Progenitor cell of endocrine pancreas (in vitro differentiated cells): ENCODE data around the gene SLC24A4. TPM values are rescaled to one million over a fixed set of nuclear protein-coding genes. Genes with fewer than 3 reads are reported as not detected.

ENCODE experiments used
- DNase-seq: peaks from one replicate; pipeline ENCODE4 v3.0.0; 2021; ENCODE audit warnings: low spot score; ENCODE audit not compliant: unreplicated experiment
- H3K27ac Mint-ChIP-seq: 2 replicates; pipeline ENCODE4 v1.8.0; 2021; ENCODE audit warnings: mild to moderate bottlenecking, moderate library complexity, mixed read lengths
- H3K27me3 Mint-ChIP-seq: 2 replicates; pipeline ENCODE4 v1.8.0; 2021; ENCODE audit warnings: mixed read lengths
- H3K36me3 Mint-ChIP-seq: 2 replicates; pipeline ENCODE4 v1.8.0; 2022; ENCODE audit warnings: mixed read lengths; ENCODE audit not compliant: insufficient read depth
- H3K4me1 Mint-ChIP-seq: 2 replicates; pipeline ENCODE4 v1.8.0; 2021; ENCODE audit warnings: low read depth, mixed read lengths
- H3K4me3 Mint-ChIP-seq: 2 replicates; pipeline ENCODE4 v1.8.0; 2021; ENCODE audit warnings: low read depth, mild to moderate bottlenecking, moderate library complexity, mixed read lengths
- H3K9me3 Mint-ChIP-seq: 2 replicates; pipeline ENCODE4 v1.8.0; 2021; ENCODE audit warnings: low read depth, mixed read lengths
- total RNA-seq: library from RNA; stranded (reverse); gene quantifications from 2 replicates; pipeline ENCODE4 v1.2.1, GENCODE V29; 2021
- TF ChIP-seq, protein P1 (sequence below): fragments of 200-600 bp; sonication (generic); IDR thresholded peaks from one replicate; pipeline ENCODE4 v1.5.0; 2021; ENCODE audit warnings: antibody characterized with exemption, mild to moderate bottlenecking; ENCODE audit not compliant: unreplicated experiment

SLC24A4 gene
- total RNA-seq, 1 donor from 2014 or later, result not detected

DNA sequence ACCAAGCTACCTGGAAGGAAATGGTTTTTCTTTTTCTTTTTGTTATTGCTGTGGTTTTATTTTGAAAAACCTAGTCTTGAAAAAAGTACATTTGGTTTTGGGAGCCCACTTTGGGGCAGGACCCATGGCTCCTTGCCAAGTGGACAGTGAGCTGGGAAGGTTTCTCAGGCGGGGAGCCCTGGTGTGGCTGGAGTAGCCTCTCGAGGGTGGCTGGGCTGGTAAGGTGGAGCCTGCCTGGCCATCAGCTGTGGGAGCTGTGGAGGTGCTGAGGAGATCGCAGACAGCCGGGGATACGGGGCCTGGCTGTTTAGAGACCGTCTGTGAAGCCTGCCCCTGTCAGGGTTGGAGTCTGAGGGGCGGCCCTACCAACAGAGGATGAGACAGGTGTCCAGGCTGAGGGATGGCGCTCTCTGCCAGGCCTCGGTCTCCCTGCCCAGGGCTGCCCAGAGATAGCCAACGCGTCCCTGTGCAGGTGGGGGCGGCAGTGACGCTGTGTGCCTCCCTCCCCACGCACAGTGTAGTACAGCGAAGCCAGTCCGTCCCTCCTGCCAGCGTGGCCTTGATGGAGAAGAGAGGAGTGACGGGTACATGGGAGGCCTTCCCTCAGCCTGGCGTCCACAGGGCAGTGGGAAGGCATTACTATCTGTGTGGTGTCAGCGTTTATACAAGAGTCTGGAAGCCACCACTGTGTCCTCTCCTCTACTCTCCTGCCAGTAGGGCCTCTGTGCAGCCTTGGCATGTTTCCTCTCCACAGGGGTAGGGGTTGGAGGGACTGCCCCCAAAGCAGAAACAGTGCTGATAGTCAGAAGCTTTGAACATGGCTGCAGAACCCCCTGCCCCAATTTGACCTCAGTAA is 196.5 kb downstream of the SLC24A4 start:
- DNase-seq, result no peak
- no peak overlapping the region for H3K4me3 Mint-ChIP-seq
- TF ChIP-seq, protein P1, sequence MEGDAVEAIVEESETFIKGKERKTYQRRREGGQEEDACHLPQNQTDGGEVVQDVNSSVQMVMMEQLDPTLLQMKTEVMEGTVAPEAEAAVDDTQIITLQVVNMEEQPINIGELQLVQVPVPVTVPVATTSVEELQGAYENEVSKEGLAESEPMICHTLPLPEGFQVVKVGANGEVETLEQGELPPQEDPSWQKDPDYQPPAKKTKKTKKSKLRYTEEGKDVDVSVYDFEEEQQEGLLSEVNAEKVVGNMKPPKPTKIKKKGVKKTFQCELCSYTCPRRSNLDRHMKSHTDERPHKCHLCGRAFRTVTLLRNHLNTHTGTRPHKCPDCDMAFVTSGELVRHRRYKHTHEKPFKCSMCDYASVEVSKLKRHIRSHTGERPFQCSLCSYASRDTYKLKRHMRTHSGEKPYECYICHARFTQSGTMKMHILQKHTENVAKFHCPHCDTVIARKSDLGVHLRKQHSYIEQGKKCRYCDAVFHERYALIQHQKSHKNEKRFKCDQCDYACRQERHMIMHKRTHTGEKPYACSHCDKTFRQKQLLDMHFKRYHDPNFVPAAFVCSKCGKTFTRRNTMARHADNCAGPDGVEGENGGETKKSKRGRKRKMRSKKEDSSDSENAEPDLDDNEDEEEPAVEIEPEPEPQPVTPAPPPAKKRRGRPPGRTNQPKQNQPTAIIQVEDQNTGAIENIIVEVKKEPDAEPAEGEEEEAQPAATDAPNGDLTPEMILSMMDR, result no peak
- peaks cover 31% of the 10 kb centered on the region for H3K27me3 Mint-ChIP-seq
- H3K4me1 Mint-ChIP-seq, result no peaks in the 10 kb centered on the region
- no peaks in the 10 kb centered on the region for H3K36me3 Mint-ChIP-seq
- H3K27ac Mint-ChIP-seq, result no peak overlapping the region
- no peaks in the 10 kb centered on the region for H3K9me3 Mint-ChIP-seq

DNA sequence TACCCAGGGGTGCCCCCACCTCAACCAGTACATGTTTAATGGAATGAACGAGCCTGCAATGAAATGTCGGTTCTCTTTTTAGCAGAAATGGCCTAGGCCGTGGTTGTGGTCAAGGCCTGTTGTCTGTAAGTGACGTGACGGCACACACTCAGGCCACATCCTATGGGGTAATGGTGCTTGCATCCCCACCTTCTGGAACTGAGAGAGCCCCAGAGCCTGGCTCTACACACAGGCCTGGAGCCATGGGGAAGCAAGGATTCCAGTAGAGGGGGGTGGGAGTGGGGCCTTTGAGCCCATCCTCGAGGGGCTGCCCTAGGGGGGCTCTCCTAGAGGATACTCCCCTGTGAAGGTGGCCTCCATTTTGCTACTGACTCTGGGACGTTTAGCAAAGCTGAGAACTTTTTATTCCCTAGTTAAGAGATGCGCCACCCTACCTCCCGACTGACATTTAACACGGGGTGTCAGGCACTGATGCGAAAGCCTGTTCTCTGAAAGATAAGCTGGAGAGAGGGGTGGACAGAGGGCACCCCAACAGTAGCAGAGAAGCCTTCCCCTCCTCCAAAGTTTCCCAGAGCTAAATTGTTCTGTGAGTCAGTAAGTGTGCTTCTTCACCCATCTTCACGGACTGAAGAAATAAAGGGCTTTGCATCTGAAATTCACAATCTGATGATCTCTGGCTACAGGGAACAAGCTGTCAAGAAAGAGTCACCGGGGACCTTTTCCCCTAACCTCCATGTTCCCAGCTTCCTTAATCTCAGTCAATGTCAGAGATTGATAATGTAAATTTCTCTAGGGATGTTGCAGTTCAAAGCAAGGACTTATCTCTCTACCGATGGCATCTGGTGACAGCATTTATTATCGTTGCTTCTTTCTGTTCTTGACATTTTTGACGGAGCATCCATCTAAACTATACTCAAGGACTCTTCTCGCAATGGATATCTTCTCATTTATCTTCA is 197.4 kb downstream of the SLC24A4 start:
- Mint-ChIP-seq H3K36me3 (no peaks in the 10 kb centered on the region), H3K27me3 (peaks cover 22% of the 10 kb centered on the region), H3K4me1 (no peaks in the 10 kb centered on the region), H3K27ac (no peak overlapping the region), H3K4me3 (no peak overlapping the region), H3K9me3 (no peaks in the 10 kb centered on the region)
- no peak for DNase-seq
- TF ChIP-seq, protein P1, result no peak

DNA sequence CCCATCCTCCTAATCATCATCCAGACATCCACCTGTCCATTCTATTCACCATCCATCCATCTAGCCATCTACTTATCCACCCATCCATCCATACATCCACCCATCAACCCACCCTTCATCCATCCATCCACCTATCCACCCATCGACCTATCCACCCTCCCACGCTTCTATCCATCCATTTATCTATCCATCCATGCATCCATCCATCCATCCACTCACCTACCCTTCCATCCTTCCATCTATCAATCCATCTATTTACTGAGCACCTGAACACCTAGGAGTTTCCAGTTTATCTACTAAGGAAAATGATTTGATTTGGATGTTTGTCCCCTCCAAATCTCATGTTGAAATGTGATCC is 198.1 kb downstream of the SLC24A4 start:
- H3K9me3 Mint-ChIP-seq, result no peaks in the 10 kb centered on the region
- H3K36me3 Mint-ChIP-seq, result no peaks in the 10 kb centered on the region
- TF ChIP-seq, protein P1, result no peak
- DNase-seq, result no peak
- H3K27me3 Mint-ChIP-seq, result peaks cover 15% of the 10 kb centered on the region
- H3K4me1 Mint-ChIP-seq, result no peaks in the 10 kb centered on the region
- H3K27ac Mint-ChIP-seq, result no peak overlapping the region
- no peak overlapping the region for H3K4me3 Mint-ChIP-seq

DNA sequence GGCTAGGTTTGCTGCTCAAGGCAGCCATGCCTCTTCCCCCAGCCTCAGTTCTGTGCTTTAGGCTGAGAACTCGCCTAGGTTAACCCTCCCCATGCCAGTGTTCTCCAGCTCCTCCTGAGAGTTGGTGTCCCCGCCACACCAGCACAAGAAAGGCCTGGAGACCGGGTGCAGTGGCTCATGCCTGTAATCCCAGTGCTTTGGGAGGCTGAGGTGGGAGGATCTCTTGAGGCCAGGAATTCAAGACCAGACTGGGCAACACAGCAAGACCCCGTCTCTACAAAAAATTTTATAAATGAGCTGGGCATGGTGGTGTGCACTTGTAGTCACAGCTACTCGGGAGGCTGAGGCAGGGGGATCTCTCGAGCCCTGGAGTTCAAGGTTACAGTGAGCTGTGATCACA is 200.8 kb downstream of the SLC24A4 start:
- Mint-ChIP-seq H3K27me3 (no peaks in the 10 kb centered on the region), H3K4me1 (no peaks in the 10 kb centered on the region), H3K9me3 (no peaks in the 10 kb centered on the region), H3K4me3 (no peak overlapping the region), H3K36me3 (no peaks in the 10 kb centered on the region), H3K27ac (no peak overlapping the region)
- no peak for DNase-seq
- TF ChIP-seq, protein P1, result no peak

DNA sequence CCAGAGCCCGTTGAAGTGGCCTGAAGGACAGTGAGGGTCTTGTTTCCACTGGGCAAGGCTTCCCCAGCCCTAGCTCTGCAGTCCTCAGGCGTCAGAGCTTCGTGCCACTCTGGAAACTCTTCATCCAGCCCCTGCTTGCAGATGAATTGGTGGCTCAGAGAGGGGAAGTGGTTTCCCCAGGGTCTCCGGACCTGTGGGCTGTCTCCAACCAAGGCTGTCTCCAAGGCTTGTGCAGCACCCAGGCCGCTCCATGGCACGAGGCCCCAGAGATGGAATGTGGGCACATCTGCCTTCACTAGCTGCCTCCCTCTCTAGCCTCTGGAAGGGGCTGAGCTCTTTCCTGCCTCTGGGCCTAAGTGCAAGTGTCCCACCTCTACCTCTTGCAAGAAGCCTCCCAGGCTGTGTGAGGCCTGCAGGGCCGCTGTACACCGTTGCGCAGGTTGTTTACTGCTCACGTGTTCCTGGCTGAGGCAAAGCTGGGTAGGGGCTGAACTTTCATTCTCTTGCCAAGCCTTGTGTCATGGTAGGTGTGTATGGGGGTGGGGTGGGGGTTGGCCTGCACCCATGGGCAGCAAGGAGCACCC is 201.7 kb downstream of the SLC24A4 start:
- TF ChIP-seq, protein P1, result no peak

More for the DNA sequence above, 201.7 kb downstream of the SLC24A4 start:
- H3K4me1 Mint-ChIP-seq, result no peaks in the 10 kb centered on the region
- no peak for DNase-seq
- H3K27ac Mint-ChIP-seq, result no peak overlapping the region
- H3K27me3 Mint-ChIP-seq, result no peaks in the 10 kb centered on the region
- no peak overlapping the region for H3K4me3 Mint-ChIP-seq
- no peaks in the 10 kb centered on the region for H3K9me3 Mint-ChIP-seq
- no peaks in the 10 kb centered on the region for H3K36me3 Mint-ChIP-seq
